Endothelial cell of hepatic sinusoid (primary cell): ENCODE data around the gene TIE1.

Experiments used
- in situ Hi-C: cut with HindIII; loops from 2 replicates; pipeline ENCODE4 v1.10.0; 2017; ENCODE audit warnings: low sequenced_read_pairs

Gene TIE1

DNA sequence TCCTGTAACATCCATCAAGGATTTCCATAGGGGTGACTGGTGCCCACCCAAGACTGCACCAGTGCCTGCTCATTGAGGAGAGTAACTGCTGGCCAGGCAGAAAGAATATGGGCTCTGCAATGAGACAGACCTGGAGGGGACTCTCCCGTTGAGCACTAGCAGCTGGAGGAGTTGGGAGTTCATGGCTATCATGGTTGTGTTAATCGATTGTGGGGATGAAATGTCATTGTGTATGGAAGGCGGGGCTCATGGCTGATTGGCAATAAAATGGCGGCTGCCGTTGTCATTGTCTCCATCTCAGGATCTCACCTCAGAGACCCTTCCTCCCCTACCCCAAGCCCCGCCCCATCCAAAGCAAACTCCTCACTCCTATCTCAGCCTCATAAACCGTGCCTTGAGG, 27.1 kb upstream of the TIE1 start:
- in situ Hi-C loops = no loop called here

DNA sequence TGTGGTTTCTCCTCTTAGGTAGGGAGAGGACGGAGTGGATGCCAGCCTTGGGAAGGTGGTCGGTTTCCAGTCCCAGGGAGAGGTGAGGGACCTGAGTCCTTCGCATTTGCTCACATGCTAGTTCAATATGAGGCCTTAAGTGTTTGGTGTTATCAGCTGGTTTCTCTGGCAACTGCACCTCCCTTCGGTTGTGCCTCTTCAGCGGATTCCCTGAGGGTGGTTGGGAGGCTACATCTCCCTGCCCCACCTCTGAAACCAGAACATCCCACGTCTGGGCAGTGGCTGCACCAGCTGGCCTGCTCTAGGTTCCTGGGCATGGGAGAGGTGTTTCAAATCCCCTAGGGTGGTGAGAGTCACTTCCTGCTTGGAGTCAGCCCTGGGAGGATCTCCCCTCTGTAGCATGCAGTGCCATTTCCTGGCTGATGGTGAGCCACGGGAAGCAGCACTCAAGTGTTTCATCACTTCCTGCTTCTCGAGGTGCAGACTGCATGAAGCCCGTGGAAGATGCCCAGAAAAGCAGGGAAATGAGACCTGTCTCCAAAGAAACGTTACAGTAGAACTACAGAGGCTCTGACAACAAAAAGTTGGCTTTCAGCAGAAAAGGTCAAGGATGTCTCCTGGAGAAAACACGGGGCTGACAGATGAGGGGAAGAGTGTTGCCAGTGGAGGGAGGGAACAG, 26.5 kb upstream of the TIE1 start:
- in situ Hi-C loops = no loop called here

DNA sequence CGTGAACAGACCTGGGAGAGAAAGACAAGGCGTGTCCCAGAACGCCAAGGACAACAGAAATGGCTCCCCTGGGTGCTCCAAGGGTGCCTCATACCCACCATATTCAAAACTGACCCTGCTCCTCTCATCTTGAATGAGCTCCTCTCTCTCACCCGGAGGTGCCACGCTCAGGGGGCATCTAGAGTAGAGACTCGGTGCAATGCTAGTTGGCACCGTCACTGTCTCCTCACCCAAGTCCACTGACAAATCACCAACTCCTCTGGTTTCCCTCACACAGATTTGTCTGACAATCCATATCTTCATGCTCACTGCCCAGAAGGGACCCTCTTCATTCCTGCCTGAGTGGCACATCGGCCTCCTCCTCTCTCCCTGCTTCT, 26.0 kb upstream of the TIE1 start:
- in situ Hi-C loops = no loop called here

DNA sequence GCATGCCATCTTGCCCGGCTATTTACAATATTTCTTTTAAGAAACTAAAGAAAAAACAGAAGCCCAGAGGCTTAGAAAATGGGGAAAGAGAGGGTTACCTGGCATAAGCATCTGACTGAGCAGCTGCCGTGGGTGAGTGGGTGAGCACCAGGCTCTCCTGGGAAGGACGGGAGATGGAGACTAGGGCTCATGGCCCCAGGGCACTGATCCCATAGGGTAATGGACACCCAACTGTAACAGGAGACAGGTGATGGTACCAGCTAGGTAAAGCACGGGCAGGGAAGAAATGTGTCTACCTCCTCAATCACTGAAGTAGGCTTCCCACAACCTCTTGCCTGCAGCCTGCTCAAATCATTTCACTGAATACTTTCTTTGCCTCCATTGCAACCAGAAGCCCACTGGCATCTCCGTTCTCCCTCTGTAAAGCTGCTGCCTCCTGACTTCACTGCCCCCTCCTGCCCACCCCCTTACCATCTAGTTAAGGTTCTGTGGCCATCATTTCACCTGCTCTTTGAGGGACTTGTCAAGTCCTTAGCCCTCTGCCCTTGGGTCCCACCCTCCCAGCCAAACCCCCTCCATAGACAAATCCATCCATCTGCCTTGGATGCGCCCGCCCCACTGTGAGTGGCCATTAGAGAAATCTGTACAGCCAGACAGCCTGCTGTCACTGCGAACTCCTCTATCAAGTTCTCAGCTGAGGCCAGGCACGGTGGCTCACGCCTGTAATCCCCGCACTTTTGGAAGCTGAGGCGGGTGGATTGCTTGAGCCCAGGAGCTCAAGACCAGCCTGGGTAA, 24.8 kb upstream of the TIE1 start:
- in situ Hi-C loops = no loop called here

DNA sequence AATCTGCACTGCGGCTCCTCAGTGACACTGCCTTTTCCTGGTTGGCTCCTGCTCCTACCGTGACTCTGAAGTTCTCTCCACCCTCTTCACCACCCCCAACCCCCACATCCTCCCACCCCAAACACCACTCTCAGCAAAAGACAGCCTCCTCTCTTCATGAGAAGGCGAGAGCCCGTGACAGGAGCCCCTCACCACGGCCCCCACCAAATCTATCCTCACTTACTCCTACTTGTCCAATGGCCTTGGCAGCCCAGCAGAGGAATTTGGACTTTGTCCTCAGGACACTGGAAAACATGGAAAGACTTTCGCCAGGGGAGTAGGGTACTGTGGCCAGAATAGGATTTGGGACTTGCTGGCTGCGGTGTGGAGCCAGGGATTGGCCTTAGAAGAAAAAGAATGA, 24.1 kb upstream of the TIE1 start:
- in situ Hi-C loops = no loop called here

DNA sequence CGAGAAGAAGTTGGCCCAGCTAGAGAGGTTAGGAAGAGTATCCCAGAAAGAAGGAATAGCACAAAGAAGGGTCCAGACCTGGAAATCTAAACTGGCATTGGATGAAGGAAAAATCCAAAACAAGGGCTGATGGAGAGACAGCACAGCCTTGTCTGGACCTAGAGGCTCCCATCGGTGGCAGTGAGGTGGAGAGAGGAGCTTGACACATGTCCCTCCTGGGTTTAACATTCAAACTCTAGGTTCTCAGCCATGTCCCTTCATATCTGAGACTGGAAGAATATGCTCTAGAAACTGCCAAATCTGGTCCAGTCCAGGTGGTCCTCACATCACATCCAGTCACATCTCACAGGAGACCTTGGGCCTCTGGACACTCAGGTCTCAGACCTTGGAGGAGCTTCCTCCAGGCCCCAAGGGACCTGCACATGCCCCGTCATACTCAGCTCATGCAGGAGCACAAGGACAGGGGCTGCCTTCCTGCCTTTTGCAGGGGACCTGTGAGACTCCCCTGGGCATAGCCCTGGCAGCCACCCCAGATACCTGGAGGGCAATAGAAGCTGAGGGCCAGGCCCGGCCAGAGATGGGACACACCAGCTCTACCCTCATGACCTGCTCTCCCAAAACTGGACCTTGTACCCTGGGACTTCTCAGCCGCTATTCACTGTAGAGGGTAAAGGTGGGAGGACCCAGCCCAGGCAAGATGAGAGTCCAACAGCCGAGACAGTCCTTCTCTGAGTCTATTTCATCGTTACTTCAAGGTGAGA, 23.5 kb upstream of the TIE1 start:
- in situ Hi-C loops = no loop called here

DNA sequence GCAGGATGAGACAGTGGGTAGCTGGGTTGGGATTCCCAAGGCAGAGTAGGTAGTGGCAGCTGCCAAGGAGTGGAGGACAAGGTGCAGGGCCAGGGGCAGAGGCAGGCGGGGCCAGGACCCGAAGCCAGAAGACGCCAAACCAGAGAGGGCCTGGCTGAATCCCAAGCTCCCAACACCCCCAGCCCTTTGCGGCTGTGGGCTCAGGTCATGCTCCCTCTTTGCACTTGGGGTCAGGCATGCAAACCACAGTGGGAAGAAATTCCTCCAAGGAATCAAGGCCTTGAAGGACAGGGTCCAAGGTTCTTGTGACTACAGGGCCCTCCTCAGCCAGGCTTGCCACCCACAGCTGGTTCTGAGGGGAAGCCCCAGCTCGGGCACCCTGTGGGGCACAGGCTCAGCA, 21.6 kb upstream of the TIE1 start:
- in situ Hi-C loops = no loop called here

DNA sequence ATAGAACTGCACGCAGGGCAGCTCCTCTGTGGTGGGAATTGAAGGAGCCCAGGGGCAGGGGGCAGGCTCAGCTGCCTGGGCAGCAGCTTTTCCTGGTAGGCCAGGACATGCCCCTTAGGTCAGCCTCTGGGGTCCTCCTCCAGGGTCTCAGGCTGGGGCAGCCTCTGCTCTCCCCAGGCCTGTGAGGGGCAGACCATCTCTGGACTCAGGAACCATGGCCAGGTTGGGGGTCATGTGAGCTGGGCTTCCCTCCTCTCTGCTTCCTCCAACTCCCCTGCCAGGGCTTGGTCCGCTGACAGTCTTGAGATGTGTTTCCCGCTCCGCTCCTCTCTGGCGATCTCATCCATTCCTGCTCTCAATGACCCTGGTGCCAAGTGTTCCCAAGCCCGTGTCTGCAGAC, 21.1 kb upstream of the TIE1 start:
- in situ Hi-C loops = no loop called here

DNA sequence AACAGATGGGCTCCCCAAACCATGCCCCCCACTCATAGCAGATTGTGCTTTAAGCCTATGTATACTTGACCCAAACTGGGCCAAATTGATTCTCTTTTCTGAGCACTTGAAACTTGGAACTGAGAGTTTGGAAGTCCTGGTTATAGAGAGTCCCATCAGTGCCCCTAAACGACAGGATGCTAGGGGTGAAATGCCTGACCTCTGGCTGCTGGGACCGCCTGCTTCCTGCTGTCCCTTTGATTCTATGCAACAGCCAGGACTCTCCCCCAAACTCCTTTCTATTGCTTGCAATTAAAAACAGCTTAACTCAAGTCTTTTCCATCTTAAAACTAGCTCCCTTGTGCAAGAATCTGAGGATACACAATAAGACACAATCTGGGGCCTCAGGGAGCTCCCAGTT, 20.1 kb upstream of the TIE1 start:
- in situ Hi-C loops = no loop called here

DNA sequence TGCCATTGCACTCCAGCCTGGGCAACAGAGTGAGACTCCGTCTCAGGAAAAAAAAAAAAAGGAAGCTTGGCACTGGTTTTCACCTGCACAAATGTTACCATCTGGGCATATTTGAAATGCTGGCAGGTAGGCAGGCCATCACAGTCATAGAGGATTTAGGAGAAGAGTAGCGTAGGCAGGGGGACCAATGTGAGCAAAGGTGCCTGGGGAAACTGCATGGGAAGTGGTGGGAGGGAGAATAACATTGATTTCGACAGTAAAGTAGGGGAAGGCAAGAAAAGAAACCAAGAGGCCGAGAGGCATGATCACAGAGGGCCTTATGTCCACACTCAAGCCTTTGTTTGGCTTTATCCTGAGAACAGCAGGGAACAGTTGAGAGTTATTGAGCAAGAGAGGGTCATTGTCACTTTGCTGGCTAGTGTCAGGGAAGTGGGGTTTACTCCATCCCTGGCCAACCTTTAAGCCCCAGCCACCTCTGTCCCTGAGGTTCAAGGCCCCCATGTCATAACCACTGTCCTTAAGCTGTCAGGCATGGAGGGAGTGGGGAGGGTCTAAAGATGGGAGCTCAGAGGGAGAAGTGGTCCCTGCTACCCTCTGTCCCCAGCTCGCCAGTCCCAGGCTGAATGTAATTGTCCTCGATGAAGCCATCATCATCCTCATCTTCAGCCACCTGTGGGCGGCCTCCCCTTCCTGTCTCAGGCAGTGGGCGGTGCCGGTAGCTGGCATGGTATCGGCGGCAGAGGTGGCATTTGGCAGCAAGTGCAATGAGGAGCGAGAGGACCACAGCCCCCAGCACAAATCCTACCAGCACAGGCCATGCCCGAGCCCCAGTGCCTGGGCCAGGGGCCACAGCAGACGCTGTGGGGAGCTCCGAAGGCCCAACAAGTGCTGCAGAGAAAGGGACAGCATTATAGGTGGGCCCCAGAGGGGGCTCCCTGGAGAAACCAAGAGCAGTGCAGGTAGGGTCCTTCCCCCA, 18.3 kb upstream of the TIE1 start:
- in situ Hi-C loops = no loop called here

DNA sequence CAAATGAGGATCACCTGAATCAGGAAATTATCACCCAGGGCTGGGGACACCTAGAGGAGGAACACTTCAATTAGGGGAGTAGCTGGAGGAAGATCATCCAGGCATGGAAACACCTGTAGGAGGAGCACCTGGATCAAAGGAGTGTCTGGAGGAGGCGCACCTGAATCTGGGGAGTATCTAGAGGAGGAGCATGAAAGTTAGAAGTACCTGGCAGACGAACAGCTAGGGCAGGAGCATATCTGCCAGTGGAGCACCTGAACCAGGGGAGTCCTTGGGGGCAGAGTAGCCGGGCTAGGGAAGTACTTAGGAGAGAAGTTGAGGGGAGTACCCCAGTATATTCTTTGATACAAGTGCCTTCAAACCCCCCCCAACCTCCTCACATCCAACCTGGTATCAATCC, 16.7 kb upstream of the TIE1 start:
- in situ Hi-C loops = no loop called here

DNA sequence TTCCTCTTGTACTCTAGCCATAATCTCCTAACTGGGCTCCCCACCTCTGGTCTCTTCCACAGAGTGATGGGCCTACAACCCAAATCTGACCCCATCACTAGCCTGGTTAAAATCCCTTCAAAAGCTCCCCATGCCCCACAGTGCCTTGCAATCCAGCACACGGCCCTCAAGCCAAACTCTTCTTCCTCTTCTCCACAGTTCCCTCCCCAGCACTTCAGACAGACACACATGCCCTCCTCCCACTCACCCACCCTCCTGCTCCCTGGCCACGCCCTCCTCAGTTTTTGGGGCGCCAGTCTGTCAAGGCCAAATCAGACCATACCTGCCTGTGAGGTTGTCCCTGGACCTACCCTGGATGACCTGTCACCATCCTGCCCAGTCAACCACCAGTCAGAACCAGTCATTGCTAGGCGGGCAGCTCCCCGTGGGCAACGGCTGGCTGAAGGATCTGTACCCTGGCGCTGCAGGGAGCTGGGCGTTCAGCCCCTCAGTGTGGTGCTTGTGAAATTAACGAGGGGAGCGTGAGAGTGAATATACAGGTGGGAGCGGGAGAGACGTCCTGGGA, 16.2 kb upstream of the TIE1 start:
- in situ Hi-C loops = loop anchor here (5.0 kb wide), 1 partner anchor 47 kb away; no protein-coding TSS in a partner anchor

DNA sequence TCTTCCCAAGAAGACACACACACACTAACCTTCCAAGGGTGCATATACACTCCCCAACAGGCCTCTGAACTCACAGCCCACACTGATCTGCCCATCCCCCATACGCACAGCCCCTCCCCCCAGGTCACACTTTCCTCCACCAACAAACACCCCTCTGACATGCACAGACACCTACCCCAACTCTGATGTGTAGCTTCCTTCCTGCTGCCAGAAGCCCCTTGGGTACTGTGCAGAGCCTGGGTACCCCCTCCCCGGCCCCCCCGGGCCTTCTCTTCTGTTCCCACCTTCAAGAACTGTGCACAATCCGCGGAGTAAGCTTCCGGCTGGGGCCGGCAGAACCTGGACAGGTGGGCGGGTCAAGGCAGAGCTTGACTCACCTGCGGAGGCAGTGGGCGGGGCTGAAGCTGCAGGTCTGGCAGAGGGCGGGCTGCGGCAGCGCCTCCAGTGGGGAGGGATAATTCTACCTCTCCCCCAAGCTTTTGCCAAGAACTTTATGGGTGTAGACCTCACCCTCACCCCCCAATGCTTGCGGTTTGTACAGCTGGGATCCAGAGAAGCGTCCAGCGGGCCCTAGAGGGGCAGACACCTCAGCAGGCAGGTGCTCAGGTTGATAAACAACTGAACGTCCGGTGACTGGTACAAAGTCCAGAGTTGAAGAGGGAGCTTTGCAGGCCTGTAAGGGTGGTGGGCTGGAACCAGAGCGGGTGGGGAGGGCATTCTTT, 15.4 kb upstream of the TIE1 start, which contains the start of gene C1orf210:
C1orf210 (minus strand) TSS at position 313 of the 722 bp plus-strand sequence. CDS start 2,311 bp downstream, outside the sequence.
- in situ Hi-C loops = loop anchor here (5.0 kb wide), 1 partner anchor 48 kb away; no protein-coding TSS in a partner anchor

DNA sequence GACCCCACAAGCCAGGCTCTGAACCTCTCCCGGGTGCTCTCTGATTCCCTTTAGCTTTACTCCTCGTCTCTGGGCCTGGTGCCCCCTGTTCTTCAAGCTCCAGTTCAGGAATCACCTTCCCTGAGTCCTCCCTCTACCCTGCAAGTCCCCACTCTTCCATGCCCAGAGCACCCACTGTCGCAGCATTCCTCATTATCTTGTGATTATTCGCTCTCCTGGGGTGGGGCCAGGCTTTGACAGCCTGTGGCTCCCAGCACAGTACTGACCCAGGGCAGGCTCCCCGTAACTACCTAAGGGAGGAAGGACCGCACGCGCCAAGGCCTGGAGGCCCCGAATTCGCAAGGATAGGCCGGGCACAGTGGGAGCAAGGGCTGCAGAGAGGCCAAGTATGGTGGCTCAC, 14.7 kb upstream of the TIE1 start:
- in situ Hi-C loops = loop anchor here (5.0 kb wide), 1 partner anchor 49 kb away; no protein-coding TSS in a partner anchor

DNA sequence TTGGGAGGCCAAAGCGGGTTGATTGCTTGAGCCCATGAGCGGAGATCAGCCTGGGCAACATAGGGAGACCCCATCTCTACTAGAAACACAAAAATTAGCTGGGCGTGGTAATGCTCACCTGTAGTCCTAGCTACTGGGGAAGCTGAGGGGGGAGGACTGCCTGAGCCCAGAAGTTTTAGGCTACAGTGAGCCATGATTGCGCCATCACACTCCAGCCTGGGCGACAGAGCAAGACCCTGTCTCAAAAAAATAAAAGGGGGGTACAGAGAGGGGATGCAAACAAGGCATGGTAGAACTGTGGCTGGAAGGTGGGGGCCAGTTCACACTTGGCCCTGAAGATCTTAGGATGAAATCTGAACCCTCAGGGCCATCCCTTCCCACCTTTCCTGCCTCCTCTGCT, 14.2 kb upstream of the TIE1 start:
- in situ Hi-C loops = loop anchor here (5.0 kb wide), 1 partner anchor 49 kb away; no protein-coding TSS in a partner anchor

DNA sequence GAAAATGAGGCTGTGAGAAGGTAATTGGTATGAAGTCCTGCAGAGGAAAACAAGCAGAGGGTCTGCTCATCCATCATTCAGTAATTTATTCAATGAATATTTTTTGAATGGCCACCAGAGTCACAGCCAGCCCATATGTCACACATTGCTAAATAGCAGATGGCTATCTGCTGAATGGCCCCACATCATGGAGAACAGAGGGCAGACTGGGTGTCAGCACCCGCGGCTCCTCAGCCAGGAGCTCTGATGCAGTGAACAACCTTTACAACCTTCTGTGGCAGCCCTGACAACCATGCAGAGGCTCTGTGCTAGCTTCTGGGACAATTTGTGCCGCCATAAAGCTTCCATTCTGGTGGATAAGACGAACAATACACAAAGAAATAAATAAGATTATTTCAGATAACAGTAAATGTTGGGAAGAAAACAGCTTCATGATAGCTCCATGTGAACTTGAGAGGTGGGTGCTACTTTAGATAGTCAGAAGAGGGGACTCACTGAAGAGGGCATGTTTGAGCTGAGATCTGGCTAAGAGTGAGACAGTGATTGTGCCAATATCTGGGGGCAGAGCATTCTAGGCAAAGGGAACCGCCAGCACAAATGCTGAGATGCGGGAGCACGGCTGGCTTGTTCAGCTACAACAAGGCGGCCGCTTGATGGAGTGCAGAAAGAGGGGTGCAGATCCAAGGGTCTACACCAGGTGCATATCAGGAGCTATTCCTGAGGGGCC, 12.6 kb upstream of the TIE1 start:
- in situ Hi-C loops = loop anchor here (5.0 kb wide), 1 partner anchor 51 kb away; no protein-coding TSS in a partner anchor

DNA sequence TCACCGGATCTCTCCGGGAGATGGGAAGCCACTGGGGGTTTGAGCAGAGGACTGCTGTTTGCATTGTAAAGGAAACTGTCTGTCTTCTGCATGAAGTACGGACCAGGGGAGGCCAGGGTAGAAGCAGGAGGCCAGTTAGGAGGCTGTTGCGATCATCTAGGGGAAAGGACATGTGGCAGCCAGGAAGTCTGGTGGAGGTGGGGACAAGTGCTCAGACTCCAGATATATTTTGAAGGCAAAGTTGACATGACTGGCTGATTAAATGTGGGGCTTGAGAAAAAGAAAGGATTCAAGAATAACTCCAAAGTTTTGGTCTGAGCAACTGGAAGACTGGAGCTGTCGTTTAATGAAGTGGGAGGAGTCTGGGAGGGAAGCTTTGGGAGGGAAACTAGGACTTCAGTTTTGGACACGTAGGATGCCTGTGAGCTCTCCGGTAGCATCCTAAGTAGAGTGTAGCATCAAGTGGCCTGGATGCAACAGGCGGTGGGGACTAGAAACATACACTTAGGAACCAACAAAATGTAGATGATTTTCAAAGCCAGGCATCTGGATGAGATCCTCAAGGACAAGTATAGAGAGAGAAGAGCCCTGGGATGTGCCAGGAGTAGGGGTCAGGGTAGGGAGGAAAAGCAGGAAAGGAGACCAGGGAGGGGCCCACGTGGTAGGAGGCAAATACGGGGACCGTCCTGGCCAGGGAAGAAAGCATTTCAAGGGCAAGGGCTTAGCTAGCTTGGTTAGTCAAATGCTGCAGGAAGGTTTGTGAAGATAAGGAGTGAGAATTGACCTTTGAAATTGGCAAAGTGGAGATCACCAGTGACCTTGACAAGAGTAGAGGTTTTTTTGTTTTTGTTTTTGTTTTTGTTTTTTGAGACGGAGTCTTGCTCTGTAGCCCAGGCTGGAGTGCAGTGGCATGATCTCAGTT, 11.7 kb upstream of the TIE1 start:
- in situ Hi-C loops = loop anchor here (5.0 kb wide), 1 partner anchor 52 kb away; no protein-coding TSS in a partner anchor
